Kidney glomerular epithelial cell (primary cell): Measurements from ENCODE around the gene NUTM2G.
"Not testable (repeated sequence)": the region's sequence is repeated elsewhere in the genome, so short reads cannot be mapped to it uniquely, and the experiment has no call there.

Experiments used
- DNase-seq: peaks from one replicate; lab custom pipeline; 2025; lab: John Stamatoyannopoulos, UW

Gene NUTM2G

DNA sequence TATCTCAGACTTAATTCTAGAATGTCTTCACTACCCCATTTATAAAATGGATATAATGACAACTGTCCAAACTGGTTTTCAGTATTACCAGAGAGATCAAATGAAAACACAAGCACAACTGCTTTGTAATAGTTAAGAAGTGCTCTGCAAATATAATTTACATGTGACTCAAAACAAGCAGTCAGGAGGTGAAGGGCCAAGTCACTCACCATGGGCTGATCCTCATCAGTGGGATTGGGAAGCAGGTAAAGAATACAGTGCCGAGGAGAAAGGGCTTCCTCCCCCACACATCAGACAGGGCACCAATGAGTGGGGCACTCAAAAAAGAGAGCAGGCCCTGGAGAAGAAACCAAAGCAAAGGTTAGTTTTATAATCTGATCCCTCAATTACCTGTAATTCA is 20.7 kb downstream of the NUTM2G start:
- DNase-seq: not testable (repeated sequence)

DNA sequence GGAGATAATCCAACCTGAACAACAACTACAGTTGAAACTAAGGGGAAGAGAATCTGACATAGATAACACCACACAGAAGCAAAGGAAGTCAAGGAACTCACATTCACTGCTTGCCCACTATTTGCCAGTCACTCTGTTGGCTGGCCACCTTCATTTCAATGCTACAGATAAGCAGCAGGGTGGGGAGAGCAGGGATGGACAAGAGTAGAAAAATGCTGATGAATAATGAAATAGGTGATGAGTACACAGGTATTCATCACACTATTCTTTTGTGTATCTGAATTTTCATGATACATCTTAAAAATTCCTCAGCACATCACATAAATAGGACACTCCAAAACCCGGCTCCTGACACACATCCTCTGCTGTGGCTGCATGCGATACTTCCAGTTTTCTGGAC is 21.9 kb downstream of the NUTM2G start:
- DNase-seq: not testable (repeated sequence)

DNA sequence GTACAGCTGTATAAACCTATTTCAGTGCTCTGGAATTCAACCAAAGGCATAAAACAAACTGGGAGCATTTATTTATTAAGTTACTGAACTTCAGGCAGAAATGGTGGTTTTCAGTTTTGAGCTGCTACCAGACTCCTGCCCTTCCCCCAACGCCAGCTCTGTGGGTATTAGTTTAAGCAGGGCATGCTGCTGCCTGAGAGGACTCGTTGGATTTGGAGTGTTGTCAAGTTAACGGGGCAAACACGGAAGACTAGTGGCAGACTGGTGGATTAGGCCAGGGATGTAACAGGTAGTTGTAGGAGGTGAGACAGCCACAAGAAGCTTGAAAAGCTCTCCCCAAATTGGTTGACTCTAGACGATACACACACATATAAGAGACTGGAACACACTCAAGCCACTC is 38.9 kb downstream of the NUTM2G start:
- DNase-seq: not testable (repeated sequence)

DNA sequence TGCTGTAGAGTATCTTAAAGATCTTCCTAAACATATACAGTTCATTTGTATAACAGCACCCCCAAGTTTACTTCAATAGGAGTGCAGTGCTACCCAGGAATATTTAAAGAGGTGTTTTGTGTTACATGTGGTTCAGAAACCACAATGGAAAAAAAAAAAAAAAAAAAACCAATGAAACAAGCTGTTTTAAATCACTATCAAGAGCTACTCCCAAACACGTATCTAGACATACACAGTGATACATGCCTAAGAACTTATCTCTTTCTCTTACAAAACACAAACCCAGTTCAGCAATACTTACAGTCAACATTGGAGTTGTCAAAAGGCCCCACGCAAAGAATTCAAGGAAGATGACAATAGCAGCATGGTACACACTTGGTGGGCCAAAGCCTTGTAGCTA is 43.9 kb downstream of the NUTM2G start:
- not testable (repeated sequence) for DNase-seq

DNA sequence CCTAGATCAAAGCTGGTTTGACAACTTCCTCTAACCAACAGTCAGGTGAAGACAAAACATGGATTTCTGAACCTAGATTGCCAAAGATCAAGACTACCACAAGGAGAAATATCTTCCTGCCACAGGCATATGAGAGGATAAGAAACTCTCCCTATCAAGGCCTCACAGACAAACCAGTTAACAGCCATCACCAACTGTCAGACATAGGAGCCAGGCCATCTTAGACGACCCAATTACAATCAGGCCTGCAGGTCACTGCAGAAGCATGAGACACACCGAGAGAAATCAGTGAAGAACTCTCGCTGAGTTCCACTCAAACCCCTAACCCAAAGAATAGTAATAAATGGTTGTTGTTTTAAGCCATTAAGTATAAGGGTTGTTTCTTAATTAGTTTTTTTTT is 45.4 kb downstream of the NUTM2G start:
- DNase-seq: not testable (repeated sequence)

DNA sequence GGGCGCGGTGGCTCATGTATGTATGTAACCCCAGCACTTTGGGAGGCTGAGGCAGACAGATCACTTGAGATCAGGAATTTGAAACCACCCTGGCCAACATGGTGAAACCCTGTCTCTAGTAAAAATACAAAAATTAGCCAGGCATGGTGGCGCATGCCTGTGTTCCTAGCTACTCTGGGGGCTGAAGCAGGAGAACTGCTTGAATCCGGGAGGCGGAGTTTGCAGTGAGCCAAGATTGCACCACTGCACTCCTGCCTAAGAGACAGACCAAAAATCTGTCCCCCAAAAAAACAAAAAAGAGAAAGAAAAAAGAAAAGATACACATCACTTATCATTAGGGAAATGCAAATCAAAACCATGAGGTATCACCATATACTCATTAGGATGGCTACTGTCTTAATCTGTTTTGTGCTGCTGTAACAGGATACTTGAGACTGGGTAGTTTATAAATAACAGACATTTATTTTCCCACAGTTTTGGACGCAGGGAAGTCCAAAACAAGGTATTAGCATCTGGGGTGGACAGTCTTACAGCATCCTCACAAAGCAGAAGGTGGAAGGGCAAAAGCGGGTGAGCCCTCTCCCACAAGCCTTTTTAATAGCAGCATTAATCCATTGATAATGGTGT is 55.0 kb downstream of the NUTM2G start:
- DNase-seq: not testable (repeated sequence)

DNA sequence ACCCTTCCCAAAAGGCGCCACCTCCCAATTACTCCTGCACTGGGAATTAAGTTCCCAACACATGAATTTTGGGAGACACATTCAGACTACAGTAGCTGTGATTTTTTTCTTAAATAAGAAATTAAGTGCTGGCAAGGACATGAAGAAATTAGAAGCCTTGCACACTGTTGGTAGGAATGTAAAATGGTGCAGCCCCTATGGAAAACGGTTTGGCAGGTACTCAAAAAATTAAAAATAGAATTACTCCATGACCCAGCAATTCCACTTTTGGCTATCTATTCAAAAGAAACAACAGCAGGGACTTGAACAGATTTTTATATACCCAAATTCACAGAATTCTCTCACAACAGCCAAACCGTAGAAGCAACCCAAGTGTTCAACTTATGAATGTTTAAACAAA is 55.5 kb downstream of the NUTM2G start:
- not testable (repeated sequence) for DNase-seq

DNA sequence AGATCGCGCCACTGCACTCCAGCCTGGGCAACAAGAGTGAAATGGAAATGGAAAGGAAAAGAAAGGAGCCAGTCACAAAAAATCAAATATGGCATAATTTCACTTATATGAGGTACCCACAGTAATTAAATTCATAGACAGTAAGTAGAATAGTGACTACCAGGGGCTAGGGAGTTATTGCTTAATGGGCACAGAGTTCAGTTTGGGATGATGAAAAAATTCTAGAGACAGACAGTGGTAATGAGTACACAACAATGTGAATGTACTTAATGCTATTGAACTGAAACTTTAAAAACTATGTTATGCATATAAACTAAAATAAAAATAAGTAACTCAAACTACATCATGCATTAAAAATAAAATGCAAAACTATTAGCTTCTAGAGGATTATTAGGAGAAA is 56.2 kb downstream of the NUTM2G start:
- not testable (repeated sequence) for DNase-seq
